Gastroesophageal sphincter (tissue), 3 donors: Measurements from ENCODE around the gene MYH3.

Experiments used
- POLR2A ChIP-seq, 2 donors: fragments of 450-650 bp; IDR thresholded peaks; one replicate each; pipeline ENCODE4 v1.6.1; 2017; ENCODE audit warnings: antibody characterized with exemption in 2 of 2, mild to moderate bottlenecking in 2 of 2, moderate library complexity in 1 of 2
- POLR2AphosphoS5 ChIP-seq: sonication (generic); formaldehyde crosslinking; IDR thresholded peaks from one replicate; pipeline ENCODE4 v1.6.1; 2017; ENCODE audit warnings: antibody characterized with exemption
- TF ChIP-seq, protein P1 (sequence below), 4 experiments: fragments of 200-600 bp in 2 of 4; fragments of 450-650 bp in 2 of 4; sonication (generic) in 1 of 4; IDR thresholded peaks; one replicate each; pipeline ENCODE4 v1.5.1; 2017 to 2019; ENCODE audit warnings: antibody characterized with exemption in 4 of 4, mild to moderate bottlenecking in 2 of 4, moderate library complexity in 2 of 4

DNA sequence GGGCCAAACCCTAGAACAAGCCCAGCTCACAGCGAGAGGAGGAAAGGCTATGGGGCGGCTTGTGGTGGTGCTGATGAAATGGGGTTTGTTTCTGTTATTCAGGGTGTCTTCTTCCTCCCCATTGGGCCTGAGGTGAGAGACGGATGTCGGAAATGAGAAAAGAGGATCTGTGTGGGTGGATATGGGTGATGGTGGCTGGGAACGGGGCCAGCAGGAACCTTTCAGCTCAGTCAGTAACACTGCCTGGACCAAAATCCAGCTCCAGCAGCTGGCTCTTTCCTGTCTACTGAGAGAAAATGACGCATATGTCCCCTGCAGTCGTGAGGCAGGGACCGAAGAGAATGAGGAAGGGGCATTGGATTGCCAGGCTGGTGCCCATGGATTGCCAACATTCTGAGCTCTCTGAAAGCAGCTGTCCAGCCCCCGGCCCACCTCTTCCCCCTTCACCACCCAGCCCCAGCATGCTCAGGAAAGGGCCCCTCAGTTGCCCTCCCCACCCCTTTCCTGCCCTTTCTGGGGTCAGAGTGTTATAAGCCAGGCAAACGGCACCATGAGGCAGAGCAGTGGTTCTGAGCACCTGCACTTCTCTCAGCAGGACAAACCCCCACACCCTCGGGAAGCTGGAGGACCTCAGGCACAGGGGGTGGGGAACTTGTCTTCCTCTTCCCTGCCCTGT is 4.0 kb downstream of the MYH3 start:
- TF ChIP-seq, protein P1, sequence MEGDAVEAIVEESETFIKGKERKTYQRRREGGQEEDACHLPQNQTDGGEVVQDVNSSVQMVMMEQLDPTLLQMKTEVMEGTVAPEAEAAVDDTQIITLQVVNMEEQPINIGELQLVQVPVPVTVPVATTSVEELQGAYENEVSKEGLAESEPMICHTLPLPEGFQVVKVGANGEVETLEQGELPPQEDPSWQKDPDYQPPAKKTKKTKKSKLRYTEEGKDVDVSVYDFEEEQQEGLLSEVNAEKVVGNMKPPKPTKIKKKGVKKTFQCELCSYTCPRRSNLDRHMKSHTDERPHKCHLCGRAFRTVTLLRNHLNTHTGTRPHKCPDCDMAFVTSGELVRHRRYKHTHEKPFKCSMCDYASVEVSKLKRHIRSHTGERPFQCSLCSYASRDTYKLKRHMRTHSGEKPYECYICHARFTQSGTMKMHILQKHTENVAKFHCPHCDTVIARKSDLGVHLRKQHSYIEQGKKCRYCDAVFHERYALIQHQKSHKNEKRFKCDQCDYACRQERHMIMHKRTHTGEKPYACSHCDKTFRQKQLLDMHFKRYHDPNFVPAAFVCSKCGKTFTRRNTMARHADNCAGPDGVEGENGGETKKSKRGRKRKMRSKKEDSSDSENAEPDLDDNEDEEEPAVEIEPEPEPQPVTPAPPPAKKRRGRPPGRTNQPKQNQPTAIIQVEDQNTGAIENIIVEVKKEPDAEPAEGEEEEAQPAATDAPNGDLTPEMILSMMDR (IDR thresholded peaks at IDR 0.05): no peak
- no peak for TF ChIP-seq POLR2AphosphoS5
- no peak for TF ChIP-seq POLR2A (IDR thresholded peaks at IDR 0.05)
